ENCODE data around the gene FAM174C.

DNA sequence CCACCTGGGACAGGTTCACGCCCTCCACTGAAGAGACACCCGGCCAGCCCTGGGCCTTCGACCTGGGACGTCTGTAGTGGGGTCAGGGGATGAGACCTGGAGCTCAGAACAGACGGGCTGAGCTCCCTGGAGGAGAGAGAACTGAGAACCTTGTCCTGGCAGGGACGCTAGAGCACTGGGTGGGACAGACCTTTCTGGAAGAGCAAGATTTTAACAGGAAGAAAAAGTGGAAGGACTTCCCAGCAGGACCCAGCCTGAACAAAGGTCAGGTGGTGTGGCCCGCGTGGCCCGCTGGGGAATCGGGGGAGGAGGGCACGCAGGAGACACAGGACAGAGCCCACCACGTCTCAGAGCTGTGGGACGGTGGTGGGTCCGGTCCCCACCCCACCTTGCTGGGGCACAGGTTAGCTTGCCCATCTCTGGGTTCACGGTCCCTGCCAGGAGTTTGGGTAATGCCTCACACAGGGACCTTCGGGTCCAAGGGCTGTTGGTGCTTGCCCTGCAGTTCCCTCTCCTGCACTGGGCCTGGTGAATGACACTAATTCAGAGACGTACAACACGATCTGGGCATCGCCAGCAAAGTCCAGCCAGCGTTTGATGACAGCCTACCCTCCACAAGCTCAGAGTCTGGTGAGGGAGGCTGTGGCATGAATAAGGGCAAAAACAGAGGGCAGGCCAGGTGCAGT is 9.1 kb downstream of the FAM174C start:
- TF ChIP-seq, protein P1, sequence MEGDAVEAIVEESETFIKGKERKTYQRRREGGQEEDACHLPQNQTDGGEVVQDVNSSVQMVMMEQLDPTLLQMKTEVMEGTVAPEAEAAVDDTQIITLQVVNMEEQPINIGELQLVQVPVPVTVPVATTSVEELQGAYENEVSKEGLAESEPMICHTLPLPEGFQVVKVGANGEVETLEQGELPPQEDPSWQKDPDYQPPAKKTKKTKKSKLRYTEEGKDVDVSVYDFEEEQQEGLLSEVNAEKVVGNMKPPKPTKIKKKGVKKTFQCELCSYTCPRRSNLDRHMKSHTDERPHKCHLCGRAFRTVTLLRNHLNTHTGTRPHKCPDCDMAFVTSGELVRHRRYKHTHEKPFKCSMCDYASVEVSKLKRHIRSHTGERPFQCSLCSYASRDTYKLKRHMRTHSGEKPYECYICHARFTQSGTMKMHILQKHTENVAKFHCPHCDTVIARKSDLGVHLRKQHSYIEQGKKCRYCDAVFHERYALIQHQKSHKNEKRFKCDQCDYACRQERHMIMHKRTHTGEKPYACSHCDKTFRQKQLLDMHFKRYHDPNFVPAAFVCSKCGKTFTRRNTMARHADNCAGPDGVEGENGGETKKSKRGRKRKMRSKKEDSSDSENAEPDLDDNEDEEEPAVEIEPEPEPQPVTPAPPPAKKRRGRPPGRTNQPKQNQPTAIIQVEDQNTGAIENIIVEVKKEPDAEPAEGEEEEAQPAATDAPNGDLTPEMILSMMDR (IDR thresholded peaks at IDR 0.05; ENCODE audit: low read length) = no peak
- no peak for TF ChIP-seq EZH2 (IDR thresholded peaks at IDR 0.05; ENCODE audit: borderline replicate concordance, low read length)

Data from OCI-LY1 (cell line).